Bronchial epithelial cell (primary cell): ENCODE measurements around the gene ST6GALNAC1. TPM values are rescaled to one million over a fixed set of nuclear protein-coding genes. Genes with fewer than 3 reads are reported as not detected.

Experiments
- DNase-seq: peaks from one replicate; pipeline ENCODE4 v3.0.0-alpha.2; 2010; ENCODE audit warnings: low read depth
- FAIRE-seq: peaks from 2 replicates; lab custom pipeline; 2011; peaks lifted over from hg19 to GRCh38; lab: Jason Lieb, UNC
- H3K27me3 ChIP-seq: 2 replicates; pipeline ENCODE4 v1.5.1; 2011; ENCODE audit warnings: low read length; ENCODE audit not compliant: control insufficient read depth, insufficient read depth
- H3K36me3 ChIP-seq: 2 replicates; pipeline ENCODE4 v1.5.1; 2011; ENCODE audit warnings: low read length; ENCODE audit not compliant: control insufficient read depth, insufficient read depth
- H3K4me3 ChIP-seq: 2 replicates; pipeline ENCODE4 v1.5.1; 2011; ENCODE audit warnings: mild to moderate bottlenecking, low read depth, low read length, control low read depth
- total RNA-seq: library from RNA; depleted of rRNA; stranded (reverse); fragments of >200 nt; gene quantifications from 2 replicates; pipeline ENCODE4 v1.2.1, GENCODE V29; 2014
- TF ChIP-seq, protein P1 (sequence below): IDR thresholded peaks from 2 replicates; pipeline ENCODE4 v1.5.1; 2011; ENCODE audit warnings: mild to moderate bottlenecking, moderate library complexity, low read length, control low read depth, inconsistent platforms; ENCODE audit not compliant: insufficient read depth, severe bottlenecking

ST6GALNAC1 gene
- total RNA-seq, 1 donor from 2014 or later = 5.0 TPM

DNA sequence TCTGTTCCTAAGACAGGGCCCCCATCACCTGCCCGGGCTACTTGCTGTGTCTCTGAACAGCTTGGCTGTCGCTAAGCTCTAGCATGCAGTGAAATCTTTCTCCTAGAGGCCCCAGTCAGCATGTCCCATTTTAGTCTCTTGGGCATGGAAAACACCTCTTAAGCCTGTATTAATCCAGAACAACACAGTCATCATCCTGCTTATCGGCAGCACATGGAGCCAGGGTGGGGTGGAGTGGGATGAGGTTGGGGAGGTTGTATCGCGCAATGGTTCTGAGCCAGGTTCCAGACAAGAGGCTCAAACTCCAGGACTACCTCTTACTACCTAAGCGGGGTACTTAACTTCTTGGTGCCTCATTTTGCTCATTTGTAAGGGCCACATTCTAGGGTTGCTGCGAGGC is 65.7 kb downstream of the ST6GALNAC1 start:
- no peak overlapping the region for H3K4me3 ChIP-seq
- peaks cover 32% of the 10 kb centered on the region for H3K36me3 ChIP-seq
- no peaks in the 10 kb centered on the region for H3K27me3 ChIP-seq
- FAIRE-seq = no peak
- no peak for DNase-seq
- TF ChIP-seq, protein P1, sequence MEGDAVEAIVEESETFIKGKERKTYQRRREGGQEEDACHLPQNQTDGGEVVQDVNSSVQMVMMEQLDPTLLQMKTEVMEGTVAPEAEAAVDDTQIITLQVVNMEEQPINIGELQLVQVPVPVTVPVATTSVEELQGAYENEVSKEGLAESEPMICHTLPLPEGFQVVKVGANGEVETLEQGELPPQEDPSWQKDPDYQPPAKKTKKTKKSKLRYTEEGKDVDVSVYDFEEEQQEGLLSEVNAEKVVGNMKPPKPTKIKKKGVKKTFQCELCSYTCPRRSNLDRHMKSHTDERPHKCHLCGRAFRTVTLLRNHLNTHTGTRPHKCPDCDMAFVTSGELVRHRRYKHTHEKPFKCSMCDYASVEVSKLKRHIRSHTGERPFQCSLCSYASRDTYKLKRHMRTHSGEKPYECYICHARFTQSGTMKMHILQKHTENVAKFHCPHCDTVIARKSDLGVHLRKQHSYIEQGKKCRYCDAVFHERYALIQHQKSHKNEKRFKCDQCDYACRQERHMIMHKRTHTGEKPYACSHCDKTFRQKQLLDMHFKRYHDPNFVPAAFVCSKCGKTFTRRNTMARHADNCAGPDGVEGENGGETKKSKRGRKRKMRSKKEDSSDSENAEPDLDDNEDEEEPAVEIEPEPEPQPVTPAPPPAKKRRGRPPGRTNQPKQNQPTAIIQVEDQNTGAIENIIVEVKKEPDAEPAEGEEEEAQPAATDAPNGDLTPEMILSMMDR = no peak

DNA sequence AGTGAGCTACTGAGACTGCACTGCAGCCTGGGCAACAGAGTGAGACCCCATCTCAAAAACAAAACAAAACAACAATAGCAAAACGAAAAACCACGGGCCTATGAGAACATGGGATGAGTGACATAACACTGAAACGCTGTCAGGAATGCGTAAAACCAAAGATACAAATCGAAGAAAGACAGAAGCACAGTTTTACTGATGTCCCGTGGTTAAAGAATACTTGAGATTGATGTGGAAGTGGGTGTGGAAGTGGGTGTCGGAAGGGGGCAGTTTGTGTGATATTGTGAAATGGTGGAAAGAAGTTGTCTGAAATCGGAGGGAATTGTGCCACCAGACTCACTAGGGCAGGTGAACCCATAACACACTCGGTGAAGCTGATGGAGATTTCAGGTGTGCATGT is 67.4 kb downstream of the ST6GALNAC1 start:
- no peak overlapping the region for H3K4me3 ChIP-seq
- H3K36me3 ChIP-seq = peaks cover 41% of the 10 kb centered on the region
- DNase-seq (no peak), FAIRE-seq (no peak)
- H3K27me3 ChIP-seq = no peaks in the 10 kb centered on the region
- TF ChIP-seq, protein P1 = no peak

DNA sequence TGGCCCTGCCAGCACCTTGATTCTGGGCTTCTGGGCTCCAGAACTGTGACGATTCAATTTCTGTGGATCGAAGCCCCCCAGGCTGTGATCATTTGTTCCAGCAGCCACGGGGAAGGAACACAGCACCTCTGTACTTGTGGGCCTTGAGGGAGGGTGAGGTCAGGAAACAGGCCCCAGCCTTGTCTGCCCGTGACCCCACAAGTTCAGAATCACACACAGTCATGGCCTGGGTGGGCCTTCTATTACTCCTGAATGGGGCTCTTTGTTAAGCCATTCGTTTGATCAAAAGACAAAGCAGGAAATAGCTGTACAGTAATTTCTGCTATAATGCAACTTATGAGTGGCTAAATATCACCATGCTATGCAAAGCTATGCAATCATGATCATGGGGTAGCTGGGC is 68.0 kb downstream of the ST6GALNAC1 start:
- DNase-seq (no peak), FAIRE-seq (no peak)
- TF ChIP-seq, protein P1 = no peak
- H3K4me3 ChIP-seq = no peak overlapping the region
- H3K27me3 ChIP-seq = no peaks in the 10 kb centered on the region
- H3K36me3 ChIP-seq = peaks cover 44% of the 10 kb centered on the region

Other genes with a start within 250 kb of the ST6GALNAC1 start
- 15.8 and 21.8 TPM in 2 replicates for gene UBE2O, start 190.6 kb downstream of the ST6GALNAC1 start, total RNA-seq
- not detected in 2 replicates for gene AANAT, start 176.2 kb downstream of the ST6GALNAC1 start, total RNA-seq
- 9.9 and 10.8 TPM in 2 replicates for gene RHBDF2, start 142.3 kb downstream of the ST6GALNAC1 start, total RNA-seq
- gene CYGB, start 106.0 kb downstream of the ST6GALNAC1 start, total RNA-seq = 2.1 and 2.3 TPM in 2 replicates
- 0.13 TPM in 1 of 2 replicates, not detected in the other for gene PRCD, start 103.7 kb downstream of the ST6GALNAC1 start, total RNA-seq
- 38.4 and 64.4 TPM in 2 replicates for gene ST6GALNAC2, start 57.9 kb downstream of the ST6GALNAC1 start, total RNA-seq
- 80.6 and 95.9 TPM in 2 replicates for gene MXRA7, start 67.2 kb upstream of the ST6GALNAC1 start, total RNA-seq
- gene JMJD6, start 82.8 kb upstream of the ST6GALNAC1 start, total RNA-seq = 16.6 and 19.5 TPM in 2 replicates
- 18.7 and 22.3 TPM in 2 replicates for gene METTL23, start 83.1 kb upstream of the ST6GALNAC1 start, total RNA-seq
- gene SRSF2, start 93.6 kb upstream of the ST6GALNAC1 start, total RNA-seq = 57.9 and 67.2 TPM in 2 replicates
- gene MFSD11, start 94.4 kb upstream of the ST6GALNAC1 start, total RNA-seq = 15.2 and 17.1 TPM in 2 replicates
- under 0.01 TPM in 1 of 2 replicates, not detected in the other for gene MGAT5B, start 224.6 kb upstream of the ST6GALNAC1 start, total RNA-seq